COLO668 (cell line): ENCODE results near the gene RBMS3.

Experiments used
- DNase-seq: peaks from one replicate; lab custom pipeline; 2025; ENCODE audit not compliant: unreplicated experiment; lab: John Stamatoyannopoulos, UW

RBMS3 gene

DNA sequence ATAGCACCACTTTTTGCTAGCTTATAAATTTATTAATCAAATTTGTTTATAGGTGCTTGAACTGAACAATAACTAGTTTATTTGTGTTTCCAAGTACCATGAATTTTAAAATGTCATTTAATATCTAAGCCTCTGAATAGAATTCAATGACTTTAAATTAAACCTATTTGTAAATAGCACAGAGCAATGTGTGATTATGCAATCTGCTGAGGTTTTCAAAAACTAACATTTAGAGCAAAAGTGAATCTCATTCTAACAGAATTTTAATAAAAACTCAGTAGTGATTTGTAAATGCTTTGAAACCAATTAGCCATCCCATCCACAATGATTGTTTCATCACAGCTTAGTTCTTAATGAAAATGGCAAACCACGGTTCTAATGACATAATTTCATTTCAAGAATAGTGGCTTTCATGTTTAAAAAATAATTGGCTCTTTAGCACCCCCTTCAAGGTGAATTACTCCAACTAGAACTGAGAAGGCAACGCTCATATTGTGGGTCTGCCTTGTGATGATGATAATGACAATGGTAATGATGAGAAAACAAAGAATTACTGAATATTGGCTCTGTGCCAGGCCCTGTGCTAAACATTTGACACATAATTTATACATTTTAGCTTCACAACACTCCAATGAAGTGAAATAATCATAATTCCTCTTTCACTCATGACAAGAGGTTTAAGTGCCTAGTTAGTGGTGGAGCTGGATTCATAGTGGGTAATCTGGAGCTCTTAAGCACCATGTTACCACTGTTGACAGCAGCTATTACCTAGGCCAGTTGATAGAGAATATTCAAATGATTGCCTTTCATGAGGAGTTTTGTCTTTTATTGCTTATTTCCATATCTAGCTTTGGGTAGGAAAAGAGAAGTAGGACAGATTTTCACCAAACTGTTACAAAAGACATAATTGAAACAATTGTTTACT is 145.7 kb downstream of the RBMS3 start:
- no peak for DNase-seq

DNA sequence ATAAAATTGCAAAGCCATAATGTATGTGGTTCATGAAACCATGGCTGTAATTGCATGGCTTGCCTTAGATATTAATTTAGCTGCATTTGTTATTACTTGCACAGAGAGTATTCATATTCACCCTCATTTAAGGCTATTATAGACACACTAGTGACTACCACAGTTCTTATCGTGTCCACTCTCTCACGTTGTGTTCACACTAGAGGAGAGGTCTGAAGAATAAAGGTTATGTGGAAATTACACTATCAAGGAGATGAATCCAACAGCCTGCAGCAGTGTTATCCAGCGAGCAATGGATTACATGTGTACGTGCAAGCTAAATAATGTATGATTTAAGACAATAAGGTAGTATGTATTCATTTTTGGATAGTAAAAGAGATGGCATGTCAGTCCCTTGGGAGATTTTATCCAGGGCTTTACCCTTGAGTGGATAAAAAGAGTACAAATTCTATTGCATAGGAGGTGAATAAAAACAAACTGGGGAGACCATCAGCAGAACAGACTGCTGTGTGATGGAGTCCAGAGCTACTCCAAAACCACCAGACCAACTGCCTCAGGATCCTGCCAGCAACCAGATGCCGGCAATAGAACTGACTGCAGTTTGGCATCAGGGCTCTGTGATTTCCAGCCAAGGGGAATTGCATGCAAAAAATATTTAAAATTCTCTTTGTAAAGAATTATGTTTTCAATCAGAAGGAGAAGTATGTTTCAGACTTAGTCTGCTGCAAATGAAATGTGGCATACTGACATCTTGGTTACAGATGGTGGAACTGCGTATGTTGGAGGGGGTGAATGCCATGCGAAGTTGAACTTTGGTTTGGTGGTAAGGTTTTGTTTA is 146.6 kb downstream of the RBMS3 start:
- no peak for DNase-seq

DNA sequence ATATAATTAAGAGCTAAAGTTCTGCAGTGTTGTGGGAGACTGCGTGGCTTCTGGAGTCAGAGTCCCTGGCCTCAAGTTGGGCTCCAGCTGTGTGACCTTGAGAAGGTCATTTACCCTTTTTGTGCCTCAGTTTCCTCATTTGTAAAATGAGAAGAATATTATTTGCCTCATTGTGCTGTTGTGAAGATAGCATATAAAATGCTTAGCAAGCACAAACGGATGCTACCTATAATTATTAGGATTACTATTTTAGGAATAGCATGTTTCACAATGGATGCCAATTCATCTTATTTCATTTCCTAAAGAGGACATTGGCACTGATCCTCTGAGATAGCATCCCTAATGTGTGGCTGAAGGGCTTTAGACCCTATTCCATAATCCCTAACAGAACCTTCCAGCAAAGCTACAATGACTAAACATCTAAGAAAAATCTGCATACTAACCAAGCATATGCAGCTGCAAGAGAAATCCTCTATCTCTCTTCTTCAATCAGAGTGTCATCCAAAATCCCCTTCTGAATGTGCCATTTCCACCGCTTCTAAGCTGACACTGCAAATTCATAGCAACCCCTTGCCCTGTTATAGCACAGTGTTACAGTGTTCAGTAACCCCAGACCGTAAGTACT is 148.3 kb downstream of the RBMS3 start:
- DNase-seq: no peak

DNA sequence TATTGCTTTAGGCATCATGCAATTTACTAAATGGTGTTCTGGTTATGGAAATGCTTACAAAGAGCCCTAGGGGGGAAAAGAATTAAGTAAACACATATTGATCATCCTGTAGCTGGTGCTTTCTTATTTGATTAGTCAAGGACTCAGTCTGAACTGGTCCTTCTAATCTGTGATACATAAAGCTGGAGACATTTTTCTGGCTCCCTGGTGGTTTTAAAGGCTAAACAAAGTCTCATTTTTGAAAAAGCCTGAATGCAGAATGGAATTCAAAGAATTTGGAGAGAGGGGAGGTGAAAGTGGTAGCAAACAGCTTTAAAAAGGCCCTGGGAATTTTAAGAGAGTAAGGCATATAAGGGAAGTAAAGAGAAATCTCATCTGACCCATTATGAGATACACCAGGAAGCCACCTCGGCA is 149.7 kb downstream of the RBMS3 start:
- DNase-seq: no peak

DNA sequence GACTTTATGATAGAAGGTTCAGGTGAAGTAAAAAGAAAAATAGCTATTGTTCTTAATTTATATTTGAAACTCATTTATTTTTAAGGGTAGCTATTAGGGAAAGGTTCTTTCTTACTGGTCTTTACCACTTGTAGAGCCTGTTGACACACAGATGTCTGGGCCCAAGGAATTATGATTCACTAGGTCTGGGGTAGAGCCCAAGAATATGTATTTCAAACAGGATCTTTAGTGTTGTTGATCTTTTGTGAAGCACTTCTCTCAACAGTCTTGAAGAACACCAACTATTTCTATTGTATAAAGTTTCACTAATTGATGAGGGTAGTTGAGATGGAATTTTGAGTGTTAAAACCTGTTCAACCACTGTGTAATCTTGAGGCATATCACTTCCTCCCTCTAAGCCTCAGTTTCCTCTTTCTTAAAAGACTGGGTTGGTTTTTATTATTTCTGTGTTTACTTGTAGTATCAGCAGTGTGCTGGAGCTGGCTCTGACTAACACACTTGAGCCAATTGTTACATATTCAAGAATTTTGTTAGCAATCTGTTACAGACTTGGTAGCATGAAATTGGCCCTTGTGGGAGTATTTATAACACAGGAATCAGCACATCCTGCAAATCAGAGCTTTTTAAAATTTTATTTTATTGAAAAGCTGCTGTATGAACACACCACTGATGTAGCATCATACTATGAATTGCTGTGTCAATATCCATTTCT is 155.9 kb downstream of the RBMS3 start:
- DNase-seq: no peak

DNA sequence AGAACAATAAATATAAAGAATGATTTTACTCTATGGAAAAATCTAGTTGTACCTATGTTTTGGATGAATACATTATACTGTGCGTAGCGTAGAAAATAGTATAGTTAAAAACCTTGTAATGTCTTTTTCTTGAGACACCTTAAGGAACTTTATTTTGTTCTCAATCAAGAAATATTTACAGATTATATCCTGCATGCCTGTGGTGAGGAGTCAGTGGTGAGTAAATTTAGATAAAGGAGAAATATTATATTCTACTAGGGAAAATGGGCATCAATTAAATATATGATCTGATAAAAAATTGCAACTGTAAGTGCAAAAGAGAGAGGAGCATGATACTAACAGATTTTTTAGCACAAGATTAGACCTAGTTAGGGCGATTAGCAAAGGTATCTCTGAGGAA is 157.7 kb downstream of the RBMS3 start:
- DNase-seq: no peak

DNA sequence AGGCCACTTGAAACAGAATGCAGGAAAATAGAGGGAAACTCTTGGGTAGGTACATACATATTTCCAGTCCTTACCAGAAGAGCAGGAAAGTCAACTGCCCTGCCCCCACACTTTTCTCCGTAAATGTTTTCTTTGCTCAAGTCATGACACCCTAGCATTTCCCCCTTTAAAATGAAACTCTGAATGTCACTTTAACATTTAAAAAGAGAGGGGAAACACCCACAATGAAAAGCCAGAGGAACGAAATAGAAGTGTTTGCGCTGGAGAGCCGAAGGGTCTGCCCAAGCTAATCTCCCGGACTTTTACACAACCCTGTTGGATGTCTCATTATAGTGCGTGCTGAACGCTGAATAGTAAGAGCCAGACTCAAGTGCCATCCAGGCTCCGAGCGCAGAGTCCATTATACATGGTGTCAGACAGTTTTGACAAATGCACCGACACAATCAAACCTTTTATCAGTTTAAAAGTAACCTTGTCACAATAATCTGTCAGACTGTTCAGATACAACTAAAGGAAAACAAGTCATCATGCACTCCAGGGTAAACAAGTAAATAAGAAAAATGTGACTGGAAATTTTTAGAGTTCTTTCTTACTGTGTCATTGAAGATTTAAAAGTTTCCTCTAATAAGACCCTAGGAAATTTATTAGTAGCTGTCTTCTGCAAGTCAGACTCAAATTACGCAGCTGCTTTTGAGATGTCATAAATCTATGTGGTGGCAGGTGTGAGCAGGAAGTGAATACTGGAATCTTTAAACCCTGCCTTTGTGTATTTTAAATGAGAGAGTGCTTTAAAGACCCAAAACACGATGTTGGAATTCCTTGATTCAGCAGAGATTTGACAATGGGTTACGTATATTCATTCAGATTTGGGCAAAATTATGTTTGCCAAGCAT is 159.8 kb downstream of the RBMS3 start:
- peak; percentile 31 for DNase-seq

DNA sequence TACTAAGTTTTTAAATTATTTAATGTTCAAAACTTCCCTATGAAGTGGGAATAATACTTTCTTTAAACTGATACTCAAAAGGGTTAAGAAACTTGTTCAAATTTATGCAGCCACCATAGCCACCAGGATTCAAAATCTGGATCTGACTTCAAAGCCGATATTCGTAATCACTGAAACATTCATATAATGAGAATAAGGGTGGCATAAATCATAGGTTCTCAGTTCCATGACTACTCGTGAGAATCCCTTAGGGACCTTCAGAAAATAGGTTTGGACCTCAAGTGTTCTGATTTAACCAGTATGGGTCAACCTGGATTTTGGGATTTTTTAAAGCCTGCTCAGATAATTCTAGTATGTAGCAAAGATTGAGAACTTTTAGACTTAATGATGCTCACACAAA is 160.6 kb downstream of the RBMS3 start:
- DNase-seq: no peak

DNA sequence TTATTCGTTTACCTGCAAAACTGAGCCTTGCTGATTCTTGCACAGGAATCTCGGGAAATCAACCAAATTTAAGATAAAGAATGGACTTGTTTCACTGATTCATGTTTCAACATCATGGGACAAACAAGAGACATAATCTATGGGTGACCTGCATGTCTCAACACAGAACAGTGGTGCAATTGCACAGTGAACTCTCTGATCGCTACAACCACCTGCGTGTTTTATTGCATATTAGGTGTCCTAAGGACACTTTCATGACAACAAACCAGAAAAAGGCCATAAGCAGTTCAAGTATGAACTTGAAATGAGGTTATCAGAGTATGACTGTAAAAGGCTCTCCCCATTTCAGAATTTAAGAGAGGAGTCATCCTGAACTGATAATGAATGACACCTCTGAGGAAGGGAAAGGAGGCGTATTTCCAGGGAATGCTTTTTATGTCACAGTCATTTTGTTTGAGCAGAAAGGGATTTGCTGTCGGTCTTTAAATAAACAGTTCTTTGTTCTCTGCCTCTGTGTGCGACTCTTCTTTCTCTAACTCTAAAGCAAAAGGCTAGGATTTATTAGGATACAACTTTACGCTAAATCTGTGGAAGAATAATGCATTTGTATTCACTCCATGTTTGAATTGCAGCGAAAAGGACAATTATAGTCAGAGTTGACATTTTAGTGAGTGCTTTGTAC is 167.2 kb downstream of the RBMS3 start:
- no peak for DNase-seq

DNA sequence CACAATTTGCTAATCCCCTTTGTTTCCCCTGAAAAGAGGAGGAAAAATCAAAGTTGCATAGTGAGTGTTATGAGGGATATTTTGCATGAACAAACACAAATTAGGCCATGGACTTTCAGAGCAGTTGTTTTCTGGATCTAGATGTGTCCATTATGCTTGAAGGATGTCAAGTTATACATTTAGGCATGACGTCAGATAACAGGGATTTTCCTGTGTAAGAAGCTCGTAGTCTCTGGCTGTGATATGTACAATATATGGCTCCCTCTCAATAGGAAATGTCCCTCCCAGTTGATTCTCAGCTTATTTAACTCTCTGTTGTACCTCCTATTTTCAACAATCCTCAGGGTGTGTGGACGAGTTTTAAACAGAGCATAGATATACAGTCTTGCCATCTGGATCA is 171.0 kb downstream of the RBMS3 start:
- no peak for DNase-seq

DNA sequence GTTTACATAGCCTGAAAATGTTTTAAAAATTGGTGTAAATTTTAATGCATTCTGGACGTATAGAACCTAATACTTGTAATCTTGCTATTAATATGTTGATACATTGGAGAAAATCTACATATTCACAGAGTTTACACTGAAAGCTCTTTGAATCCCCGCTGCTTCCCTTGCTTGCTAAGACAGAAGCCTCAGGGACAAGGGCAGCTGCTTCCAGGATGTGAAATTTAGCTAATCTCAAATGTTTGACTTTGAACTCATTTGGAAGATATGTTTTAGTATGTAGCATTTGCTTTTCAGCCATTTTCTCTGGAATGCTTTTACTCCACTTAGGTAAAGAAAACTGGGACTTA is 172.0 kb downstream of the RBMS3 start:
- DNase-seq: no peak

DNA sequence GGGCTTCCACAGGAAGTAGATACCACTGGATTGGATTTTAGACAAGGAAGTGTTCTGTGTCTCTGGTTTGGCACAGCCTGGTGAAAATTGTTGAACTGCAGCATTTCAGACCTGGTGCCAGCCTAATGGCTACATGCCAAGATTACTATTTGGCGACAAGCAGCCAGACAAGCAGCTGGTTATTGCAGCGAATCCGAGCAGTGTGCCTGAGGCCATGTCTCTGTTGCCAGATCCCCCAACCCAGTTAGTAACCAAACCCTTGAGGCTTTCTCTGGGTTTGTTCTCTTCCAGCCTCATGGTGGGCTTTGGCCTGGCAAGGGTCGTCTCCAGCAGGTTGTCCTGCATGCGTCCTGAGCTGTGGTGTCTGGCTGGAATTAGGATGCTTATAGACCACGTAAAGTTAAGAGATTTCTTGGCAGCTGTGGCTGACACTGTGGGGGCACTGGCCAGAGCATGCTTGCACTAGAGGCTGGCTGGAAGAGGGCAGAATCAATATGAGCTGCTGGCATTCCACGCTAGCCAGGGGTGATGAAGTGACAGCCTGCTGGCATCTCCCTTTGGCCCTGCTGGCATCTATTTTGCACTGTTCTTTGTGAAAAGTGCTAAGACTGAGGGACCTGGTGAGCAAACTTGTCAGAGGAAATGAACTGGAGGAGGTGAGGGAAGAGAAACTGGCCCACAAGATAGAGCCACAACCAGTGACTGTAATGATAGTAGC is 172.6 kb downstream of the RBMS3 start:
- DNase-seq: peak; percentile 7

DNA sequence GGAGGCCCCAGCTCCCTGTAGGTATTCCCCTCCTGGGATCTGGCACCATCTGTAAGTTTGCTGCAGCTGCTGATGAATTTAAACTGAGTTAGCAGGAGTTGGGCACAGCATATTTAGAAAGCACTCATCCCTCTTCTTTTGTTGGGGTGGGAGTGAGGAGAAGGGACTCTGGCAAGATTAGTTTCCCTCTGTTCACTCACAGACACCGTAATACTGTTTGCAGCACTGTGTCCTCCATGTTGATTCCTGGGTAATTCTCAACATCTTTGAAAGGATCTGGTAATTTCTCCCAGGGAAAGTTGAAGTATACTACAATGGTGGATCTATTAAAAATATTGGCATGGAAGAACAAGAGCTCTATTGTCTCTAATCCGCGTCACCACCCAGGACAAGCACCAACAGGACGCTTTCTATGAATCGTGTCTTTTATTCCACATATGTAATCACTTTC is 173.3 kb downstream of the RBMS3 start:
- no peak for DNase-seq

DNA sequence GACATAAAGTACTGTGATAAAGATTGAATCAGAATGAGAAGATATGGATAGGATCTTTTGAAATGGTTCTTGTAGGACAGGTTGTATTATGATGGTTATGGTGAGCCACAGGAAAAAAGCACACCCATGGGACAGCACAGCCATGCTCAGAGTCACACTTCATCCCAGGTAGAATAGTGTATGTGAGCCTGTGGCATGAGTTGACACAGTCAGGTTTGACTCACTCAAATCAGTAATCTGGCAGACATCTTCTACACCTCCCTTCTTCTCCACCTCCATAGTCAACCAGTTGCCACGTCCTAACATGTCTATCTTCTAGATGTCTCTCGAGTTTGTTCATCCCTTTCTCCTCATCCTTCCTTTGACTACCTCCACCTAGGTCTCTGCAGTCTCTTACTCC is 176.0 kb downstream of the RBMS3 start:
- DNase-seq: no peak

DNA sequence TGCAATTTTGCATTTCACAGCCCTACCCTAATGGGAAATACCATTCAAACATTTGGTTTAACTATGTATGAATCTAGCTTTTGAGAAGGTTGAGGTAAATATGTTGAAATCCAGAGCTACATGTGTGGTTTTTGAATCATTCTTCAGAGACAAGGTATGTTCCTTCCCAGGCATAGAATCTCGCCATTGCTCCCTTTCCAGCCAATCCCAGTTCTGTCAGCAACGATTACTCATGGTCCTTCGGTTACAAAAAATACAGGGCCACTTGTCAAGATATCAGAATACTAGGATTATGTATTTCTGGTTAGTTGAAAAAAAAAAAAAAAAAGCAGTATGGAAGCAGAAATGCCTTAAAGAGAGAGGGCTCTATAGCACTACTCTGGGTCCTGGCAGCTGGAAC is 182.4 kb downstream of the RBMS3 start:
- no peak for DNase-seq

DNA sequence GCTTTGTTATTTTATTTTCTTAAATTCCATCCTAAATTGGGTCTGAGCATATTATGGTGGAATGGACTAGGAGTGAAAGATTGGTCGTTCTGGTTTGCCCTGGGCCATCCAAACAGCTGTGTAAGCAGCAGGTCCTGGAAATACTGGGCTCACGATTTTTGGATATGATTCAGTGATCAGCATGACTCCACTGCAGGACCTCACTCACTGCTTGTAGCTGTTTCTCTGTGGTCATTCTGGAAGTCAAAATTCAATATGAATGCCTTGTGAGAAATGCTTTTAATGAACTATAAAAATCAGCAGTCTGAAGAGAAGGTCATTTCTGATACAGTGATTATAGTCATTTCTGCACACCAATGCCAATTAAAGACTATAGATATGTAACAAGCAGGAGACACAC is 185.0 kb downstream of the RBMS3 start:
- no peak for DNase-seq

DNA sequence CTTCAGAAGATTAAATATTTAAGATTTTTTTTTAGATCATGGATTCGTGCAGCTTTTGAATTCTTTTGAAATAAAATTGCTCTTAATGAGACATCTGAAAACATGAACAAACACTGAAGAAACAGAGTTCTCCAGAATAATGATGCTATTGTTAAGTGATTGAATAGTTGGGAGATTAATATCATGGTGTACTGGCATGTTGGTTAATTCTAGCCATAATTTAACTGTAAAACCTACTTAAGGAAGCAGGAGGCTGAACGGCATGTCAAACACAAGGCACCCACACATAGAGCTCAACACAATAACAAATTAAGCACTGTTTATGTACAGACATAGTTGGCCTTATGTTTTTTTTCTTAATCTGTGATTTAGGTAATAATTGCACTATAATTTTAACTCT is 185.6 kb downstream of the RBMS3 start:
- no peak for DNase-seq

DNA sequence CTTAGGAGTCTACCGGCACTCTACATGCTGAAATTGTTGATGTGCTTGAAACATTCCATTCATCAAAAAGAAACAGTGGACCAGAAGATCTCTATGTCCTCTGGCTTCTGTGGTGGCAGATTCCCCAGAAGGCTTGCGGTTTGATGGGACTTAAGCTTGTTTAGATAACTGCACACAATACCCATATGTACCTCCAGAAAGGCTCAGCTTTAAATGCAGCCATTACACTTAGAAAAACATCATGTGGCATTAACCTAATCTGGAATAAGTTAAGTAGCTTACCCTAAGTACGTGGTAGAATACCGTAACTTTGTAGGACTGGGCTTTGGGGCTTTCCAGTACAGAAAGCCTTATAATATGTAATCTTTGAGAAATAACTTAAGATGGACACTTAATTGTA is 187.3 kb downstream of the RBMS3 start:
- DNase-seq: no peak
